ENCODE results near the gene PARL. TPM values are rescaled to one million over a fixed set of nuclear protein-coding genes. Genes with fewer than 3 reads are reported as not detected.
"Not testable (repeated sequence)": the region's sequence is repeated elsewhere in the genome, so short reads cannot be mapped to it uniquely, and the experiment has no call there.

PARL gene
- total RNA-seq, 4 donors from 2014 or later: 47.6 to 66.6 (median 55.7) TPM

DNA sequence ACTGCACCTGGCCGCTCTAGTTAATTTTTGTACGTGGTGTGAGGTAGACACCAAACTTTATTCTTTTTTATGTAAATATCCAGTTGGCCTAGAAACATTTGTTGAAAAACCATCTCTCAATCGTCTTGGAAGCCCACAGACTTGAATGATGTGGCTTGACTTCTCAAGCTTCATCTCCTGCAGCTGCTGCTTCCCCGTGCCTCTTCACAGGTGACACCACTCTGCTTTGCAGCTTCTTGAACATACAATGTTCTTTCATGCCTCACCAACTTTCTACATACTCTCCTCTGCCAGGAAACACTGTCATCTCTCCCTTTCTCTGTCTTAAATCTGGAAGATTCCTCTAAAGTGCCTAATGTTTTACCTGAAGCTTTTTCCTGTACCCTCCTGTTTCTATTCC, 94.9 kb downstream of the PARL start:
- WGBS, 2 donors: 91 to 93% methylated on average over 4 of the region's 4 CpGs
- H3K27ac ChIP-seq: no peak overlapping the region
- H3K27me3 ChIP-seq: no peaks in the 10 kb centered on the region
- no peaks in the 10 kb centered on the region for H3K4me1 ChIP-seq
- peaks cover 0 to 88% (median 2%) of the 10 kb centered on the region in 3 donors for H3K36me3 ChIP-seq
- no peak for TF ChIP-seq EP300 (IDR thresholded peaks at IDR 0.05)
- TF ChIP-seq, protein P1, sequence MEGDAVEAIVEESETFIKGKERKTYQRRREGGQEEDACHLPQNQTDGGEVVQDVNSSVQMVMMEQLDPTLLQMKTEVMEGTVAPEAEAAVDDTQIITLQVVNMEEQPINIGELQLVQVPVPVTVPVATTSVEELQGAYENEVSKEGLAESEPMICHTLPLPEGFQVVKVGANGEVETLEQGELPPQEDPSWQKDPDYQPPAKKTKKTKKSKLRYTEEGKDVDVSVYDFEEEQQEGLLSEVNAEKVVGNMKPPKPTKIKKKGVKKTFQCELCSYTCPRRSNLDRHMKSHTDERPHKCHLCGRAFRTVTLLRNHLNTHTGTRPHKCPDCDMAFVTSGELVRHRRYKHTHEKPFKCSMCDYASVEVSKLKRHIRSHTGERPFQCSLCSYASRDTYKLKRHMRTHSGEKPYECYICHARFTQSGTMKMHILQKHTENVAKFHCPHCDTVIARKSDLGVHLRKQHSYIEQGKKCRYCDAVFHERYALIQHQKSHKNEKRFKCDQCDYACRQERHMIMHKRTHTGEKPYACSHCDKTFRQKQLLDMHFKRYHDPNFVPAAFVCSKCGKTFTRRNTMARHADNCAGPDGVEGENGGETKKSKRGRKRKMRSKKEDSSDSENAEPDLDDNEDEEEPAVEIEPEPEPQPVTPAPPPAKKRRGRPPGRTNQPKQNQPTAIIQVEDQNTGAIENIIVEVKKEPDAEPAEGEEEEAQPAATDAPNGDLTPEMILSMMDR (IDR thresholded peaks at IDR 0.05): no peak
- TF ChIP-seq POLR2A (IDR thresholded peaks at IDR 0.05): no peak
- DNase-seq (ENCODE audit: low spot score in 2 of 2): no peak
- no peak overlapping the region for H3K4me3 ChIP-seq
- no peaks in the 10 kb centered on the region for H3K9me3 ChIP-seq

DNA sequence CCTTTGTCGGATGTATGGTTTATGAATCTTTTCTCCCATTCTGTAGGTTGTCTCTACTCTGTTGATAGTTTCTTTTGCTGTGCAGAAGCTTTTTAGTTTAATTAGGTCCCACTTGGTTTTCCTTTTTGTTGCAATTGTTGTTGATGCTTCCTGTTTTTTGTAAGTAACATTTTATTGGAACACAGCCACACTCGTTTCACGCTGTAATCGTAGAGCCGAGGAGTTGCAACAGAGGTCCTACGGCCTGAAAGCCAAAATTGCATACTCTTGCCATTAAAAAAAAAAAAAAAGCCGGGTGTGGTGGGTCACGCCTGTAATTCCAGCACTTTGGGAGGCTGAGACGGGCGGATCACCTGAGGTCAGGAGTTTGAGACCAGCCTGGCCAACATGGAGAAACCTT, 100.2 kb downstream of the PARL start:
- not testable (repeated sequence) for H3K4me3 ChIP-seq; DNase-seq (ENCODE audit: low spot score in 2 of 2); H3K27ac ChIP-seq; H3K27me3 ChIP-seq; H3K9me3 ChIP-seq; H3K4me1 ChIP-seq
- peaks cover 0 to 90% (median 0%) of the 10 kb centered on the region in 3 donors for H3K36me3 ChIP-seq
- WGBS, 2 donors: 78 to 89% methylated on average over 10 of the region's 10 CpGs

DNA sequence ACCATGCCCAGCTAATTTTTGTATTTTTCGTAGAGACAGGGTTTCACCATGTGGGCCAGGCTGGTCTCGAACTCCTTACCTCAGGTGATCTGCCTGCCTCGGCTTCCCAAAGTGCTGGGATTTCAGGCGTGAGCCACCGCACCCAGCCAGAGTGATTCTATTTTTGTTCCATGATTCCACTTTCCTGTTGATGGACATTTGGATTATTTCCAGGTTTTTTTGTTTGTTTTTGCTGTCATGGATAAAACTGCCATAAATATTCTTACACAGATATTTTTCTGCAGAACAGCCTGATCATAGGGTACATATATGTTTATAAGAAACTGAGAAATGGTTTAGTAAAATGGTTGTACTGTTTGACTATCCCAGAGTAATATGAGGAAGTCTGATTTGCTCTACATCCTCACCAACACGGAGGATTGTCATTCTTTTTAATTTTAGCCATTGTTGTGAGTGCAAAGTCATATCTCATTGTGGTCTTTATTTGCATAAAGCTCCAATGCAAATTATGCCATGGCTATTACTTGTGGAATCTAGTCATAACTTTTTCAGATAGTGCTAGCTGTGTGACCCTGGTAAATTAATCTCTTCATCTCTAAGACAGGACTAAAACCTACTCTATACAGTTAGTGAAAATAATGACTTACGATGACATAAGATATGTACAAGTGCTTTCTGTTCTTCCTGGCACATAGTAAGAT, 102.0 kb downstream of the PARL start:
- no peaks in the 10 kb centered on the region for H3K4me1 ChIP-seq
- H3K4me3 ChIP-seq: no peak overlapping the region
- TF ChIP-seq POLR2A (IDR thresholded peaks at IDR 0.05): no peak
- TF ChIP-seq EP300 (IDR thresholded peaks at IDR 0.05): no peak
- TF ChIP-seq, protein P1 (IDR thresholded peaks at IDR 0.05): no peak
- WGBS, 2 donors: 86 to 87% methylated on average over 7 of the region's 7 CpGs
- H3K36me3 ChIP-seq: peaks cover 0 to 93% (median 5%) of the 10 kb centered on the region in 3 donors
- H3K27ac ChIP-seq: no peak overlapping the region
- DNase-seq (ENCODE audit: low spot score in 2 of 2): no peak
- H3K27me3 ChIP-seq: no peaks in the 10 kb centered on the region
- H3K9me3 ChIP-seq: no peaks in the 10 kb centered on the region

DNA sequence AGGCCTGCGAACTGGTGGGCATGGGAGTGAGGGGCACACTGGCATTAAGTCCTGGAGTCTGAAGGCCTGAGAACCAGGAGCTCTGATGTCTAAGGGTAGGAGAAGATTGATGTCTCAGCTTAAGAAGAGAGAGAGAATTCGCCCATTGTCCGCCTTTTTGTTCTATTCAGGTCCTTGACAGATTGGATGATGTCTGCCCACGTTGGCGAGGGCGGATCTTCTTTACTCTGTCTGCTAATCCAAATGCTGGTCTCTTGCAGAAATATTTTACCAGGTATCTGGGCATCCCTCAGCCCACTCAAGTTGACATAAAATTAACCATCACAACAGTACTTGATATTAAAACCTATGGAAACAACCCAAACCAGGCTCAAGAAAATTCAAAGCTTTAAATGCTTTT, 103.4 kb downstream of the PARL start:
- no peak for TF ChIP-seq EP300 (IDR thresholded peaks at IDR 0.05)
- TF ChIP-seq POLR2A (IDR thresholded peaks at IDR 0.05): no peak
- TF ChIP-seq, protein P1 (IDR thresholded peaks at IDR 0.05): no peak
- Histone ChIP-seq H3K27me3 (no peaks in the 10 kb centered on the region), H3K4me1 (no peaks in the 10 kb centered on the region), H3K4me3 (no peak overlapping the region), H3K27ac (no peak overlapping the region), H3K9me3 (no peaks in the 10 kb centered on the region), H3K36me3 (peaks cover 0 to 93% (median 14%) of the 10 kb centered on the region in 3 donors)
- 95% methylated on average over 6 of the region's 6 CpGs for WGBS, 2 donors
- DNase-seq (ENCODE audit: low spot score in 2 of 2): no peak

DNA sequence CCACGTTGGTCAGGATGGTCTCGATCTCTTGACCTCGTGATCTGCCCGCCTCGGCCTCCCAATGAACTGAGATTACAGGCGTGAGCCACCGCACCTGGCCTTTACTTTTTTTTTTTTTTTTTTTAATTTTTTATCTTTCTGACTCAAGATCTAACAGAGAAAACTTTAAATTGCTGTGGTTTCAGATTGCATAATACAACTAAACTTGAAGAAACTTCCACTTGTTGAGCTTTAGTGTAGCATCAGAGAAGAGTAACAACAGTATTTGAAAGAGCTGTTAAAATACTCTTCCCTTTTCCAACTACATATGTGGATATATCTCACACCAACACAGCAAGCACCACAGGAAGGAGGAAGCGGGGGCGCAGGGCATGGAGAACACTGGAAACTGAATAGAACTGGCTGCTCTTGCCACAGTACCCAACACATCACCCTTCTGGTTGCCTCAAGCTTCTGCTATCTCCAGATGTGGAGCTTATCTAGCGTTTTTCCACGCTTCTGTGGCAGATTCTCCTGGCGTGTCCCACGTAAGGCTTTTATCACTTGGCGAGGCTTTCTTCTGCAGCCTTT, 104.7 kb downstream of the PARL start:
- H3K27ac ChIP-seq: no peak overlapping the region
- 92 to 93% methylated on average over 14 of the region's 14 CpGs for WGBS, 2 donors
- H3K4me1 ChIP-seq: no peaks in the 10 kb centered on the region
- H3K4me3 ChIP-seq: no peak overlapping the region
- no peak for DNase-seq (ENCODE audit: low spot score in 2 of 2)
- TF ChIP-seq POLR2A (IDR thresholded peaks at IDR 0.05) (no peak), EP300 (IDR thresholded peaks at IDR 0.05) (no peak)
- TF ChIP-seq, protein P1 (IDR thresholded peaks at IDR 0.05): no peak
- no peaks in the 10 kb centered on the region for H3K27me3 ChIP-seq
- H3K36me3 ChIP-seq: peaks cover 0 to 95% (median 18%) of the 10 kb centered on the region in 3 donors
- H3K9me3 ChIP-seq: no peaks in the 10 kb centered on the region

Small RNAs within 50 kb of the gene (small RNA-seq; reads per million reads assigned to genes)
- gene MIR4448: not detected

Other genes with a start within 250 kb of the PARL start
- 100 to 1,000 TPM in 1 of 4 donors, 10 to 100 TPM in 3; 42.6 to 125 (median 92.5) TPM for gene KLHL24, start 249.3 kb downstream of the PARL start, total RNA-seq
- 10 to 100 TPM; 26.7 to 45.0 (median 27.8) TPM for gene YEATS2, start 187.1 kb downstream of the PARL start, total RNA-seq
- gene MAP6D1, start 59.3 kb downstream of the PARL start, total RNA-seq: 10 to 100 TPM in 1 of 4 donors, 1 to 10 TPM in 2, under 1 TPM in 1; 0.42 to 21.6 (median 3.6) TPM
- 10 to 100 TPM; 34.9 to 61.2 (median 45.0) TPM for gene ABCC5, start 133.0 kb upstream of the PARL start, total RNA-seq
- gene HTR3D, start 146.9 kb upstream of the PARL start, total RNA-seq: not detected
- not detected for gene HTR3C, start 168.2 kb upstream of the PARL start, total RNA-seq
- gene HTR3E, start 212.2 kb upstream of the PARL start, total RNA-seq: not detected

Measured in tibial nerve (tissue), 4 donors.